Left renal pelvis (tissue), 4 donors: ENCODE results near the gene SYT1. TPM values are rescaled to one million over a fixed set of nuclear protein-coding genes. Genes with fewer than 3 reads are reported as not detected.
"Not testable (repeated sequence)": the region's sequence is repeated elsewhere in the genome, so short reads cannot be mapped to it uniquely, and the experiment has no call there.

Experiments
- DNase-seq, 4 donors: peaks; one replicate each; pipeline ENCODE4 v3.0.0-alpha.2; 2013; ENCODE audit warnings: low read depth in 4 of 4, low spot score in 3 of 4
- polyA plus RNA-seq, 4 donors: library from polyadenylated mRNA; unstranded; fragments of 120-200 nt; gene quantifications; one replicate each; pipeline ENCODE4 v1.2.1, GENCODE V29; 2013; ENCODE audit not compliant: insufficient read length in 4 of 4

SYT1 gene
- polyA plus RNA-seq, 4 donors: 18.1 to 54.2 (median 26.3) TPM

- DNase-seq: no peak
Observed at GRCh38 chr12:79422060-79422812, 557.7 kb downstream of the SYT1 start.

- no peak for DNase-seq
Observed at GRCh38 chr12:79423560-79423959, 559.0 kb downstream of the SYT1 start.

DNA sequence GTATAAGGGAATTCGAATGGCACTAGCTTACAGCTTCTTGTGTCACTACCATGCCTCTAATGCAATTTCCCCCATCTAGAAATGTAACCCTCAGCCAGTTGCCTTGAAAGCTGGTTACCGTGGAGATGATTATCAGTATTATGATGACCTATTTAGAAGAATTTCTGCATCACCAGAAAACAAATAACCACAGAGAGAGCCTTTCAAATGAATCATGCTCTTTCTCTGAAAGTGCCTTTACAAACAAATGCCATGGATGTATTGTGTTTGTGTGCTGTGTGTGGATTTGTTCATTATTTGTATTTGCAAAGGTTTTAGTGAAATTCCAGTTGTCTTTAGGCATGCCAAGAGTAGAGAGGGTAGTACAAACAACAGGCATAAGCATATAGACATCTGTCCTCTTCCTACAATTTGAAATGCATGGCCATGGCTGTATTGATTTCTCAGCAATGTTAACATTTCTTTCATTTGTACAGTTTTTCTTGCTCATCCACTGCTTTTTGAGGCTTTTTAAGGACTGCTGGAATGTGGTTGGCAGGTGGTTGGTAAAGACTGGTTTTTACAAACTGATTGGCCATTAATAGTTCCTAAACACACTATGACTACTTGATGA, 559.6 kb downstream of the SYT1 start:
- DNase-seq: no peak

DNA sequence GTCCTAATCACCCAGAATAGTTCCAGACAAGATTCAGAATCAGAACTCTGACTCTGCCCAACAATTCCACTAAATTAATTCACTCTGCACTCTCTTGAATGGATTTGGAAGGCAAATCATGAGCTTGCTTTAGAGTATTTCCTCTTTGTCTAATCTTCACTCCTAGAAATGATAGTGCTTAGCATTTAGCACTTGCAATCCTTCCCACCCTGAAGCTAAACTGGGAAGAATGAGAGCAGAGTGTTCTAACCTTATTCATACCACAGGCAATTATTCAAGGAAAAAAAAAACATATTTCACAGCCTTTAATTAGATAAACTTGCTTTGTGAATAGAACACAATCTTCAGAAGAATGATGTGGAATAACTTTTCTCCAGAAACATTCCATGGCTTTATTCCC, 561.5 kb downstream of the SYT1 start:
- DNase-seq: no peak

DNA sequence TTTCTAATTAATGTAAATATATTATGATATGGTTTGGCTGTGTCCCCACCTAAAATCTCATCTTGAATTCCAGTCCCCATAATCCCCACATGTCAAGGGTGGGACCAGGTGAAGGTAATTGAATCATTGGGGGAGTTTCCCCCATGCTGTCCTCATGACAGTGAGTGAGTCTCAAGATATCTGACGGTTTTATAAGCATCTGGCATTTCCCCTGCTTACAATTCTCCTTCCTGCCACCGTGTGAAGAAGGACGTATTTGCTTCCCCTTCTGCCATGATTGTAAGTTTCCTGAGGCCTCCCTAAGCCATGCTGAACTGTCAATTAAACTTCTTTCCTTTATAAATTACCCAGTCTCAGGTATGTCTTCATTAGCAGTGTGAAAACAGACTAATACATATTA, 562.2 kb downstream of the SYT1 start:
- DNase-seq: not testable (repeated sequence)

DNA sequence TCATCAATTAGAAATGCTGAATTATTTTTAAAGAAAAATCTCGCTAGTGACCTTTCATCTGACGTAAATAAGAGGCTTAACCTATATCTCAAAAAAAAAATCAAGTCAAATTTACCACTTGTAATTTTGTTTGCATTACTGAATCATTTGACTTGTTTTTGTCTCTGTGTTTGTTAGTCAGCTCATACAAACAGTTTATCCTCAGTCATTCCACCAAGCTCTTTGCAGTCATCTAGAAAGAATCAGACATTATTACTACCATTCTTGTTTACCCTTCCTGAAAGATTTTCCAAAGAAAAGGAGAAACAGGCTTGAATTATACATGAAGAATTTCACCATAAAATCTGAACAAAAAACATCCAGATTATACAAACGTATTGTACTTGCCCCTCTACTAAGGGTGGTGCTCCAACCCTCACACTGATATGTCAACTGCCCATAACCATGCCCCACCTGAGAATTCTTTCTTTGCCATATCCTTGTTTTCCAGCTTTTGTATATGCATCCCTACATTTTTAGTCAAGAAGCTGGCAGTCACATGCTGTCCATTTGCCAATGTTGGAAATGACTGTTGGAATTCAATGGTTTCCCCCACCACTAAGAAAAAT, 569.0 kb downstream of the SYT1 start:
- no peak for DNase-seq

- no peak for DNase-seq
Observed at GRCh38 chr12:79434561-79434960, 570.0 kb downstream of the SYT1 start.

GRCh38 chr12:79435742-79436141, 571.2 kb downstream of the SYT1 start:
- no peak for DNase-seq

DNA sequence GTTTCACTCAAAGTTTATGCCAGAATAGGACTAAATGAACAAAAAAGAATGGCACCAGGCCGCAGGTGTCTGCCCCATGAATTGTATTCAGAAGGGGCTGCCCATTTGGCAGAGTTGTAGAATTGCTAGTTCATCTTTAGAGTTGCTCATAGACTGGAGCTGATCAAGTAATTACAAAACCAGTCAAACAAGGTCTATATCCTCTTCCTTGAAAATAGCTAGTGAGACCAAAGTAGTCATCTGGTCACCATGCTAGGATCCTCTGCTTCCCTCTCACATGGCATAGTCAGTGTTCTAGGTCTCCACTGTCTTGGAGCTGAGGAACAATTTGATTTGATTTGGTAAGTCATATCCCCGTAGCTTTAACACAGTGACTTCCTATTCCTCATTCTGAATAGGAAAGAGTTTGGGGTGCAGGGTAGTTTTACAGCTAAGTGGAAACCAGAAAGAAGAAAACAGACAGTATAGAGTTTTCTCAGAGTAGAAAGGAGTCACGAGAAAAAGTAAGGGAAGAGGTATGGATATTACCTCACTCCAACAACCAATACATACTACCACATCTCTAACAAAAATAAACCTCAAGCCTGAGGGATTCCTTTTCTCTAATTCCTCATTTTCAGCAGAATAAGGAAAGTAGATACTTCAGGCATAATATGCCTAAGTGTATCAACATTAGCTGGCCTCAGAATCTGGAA, 574.1 kb downstream of the SYT1 start:
- DNase-seq: no peak

- no peak for DNase-seq
Observed at GRCh38 chr12:79439175-79439825, 574.7 kb downstream of the SYT1 start.

DNA sequence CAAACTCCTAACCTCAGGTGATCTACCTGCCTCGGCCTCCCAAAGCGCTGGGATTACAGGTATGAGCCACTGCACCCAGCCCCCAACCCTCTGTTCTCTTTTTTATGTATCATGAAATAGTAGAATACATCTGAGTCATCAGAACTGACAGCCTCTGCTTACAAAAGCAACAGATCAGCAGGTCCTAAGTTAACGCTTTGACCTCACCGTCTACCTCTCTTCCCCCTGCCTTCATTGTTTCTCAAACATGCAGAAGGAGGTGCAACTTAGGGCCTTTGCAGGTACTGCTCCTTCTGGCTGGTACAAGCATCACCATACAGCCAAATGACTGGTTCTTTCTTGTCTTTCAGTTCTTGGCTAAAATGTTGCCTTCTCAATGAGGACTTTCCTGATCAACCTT, 577.0 kb downstream of the SYT1 start:
- no peak for DNase-seq

GRCh38 chr12:79442396-79442795, 577.8 kb downstream of the SYT1 start:
- DNase-seq: no peak

DNA sequence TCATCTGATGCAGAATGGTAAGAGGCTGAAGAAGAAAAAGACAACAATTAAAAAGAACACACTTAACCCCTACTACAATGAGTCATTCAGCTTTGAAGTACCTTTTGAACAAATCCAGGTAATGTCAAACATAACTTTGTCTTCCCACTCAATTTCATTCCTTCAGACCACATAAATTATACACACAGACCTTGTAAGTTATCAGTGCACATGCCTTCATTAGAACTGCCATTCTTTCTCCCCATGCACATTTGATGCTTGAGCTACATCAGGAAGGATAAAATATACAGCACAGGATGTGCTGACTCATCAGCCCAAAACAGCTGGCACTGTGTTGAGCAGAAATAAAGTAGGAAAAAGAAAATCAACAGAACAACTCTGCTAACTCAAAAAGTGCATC, 579.5 kb downstream of the SYT1 start:
- no peak for DNase-seq

DNA sequence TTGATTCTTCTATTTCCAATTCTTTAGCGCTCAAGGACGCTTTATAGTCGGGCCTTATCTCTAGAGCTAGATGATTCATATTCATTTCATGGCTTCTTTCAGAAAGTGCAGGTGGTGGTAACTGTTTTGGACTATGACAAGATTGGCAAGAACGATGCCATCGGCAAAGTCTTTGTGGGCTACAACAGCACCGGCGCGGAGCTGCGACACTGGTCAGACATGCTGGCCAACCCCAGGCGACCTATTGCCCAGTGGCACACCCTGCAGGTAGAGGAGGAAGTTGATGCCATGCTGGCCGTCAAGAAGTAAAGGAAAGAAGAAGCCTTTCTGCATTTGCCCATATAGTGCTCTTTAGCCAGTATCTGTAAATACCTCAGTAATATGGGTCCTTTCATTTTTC, 584.2 kb downstream of the SYT1 start:
- no peak for DNase-seq

DNA sequence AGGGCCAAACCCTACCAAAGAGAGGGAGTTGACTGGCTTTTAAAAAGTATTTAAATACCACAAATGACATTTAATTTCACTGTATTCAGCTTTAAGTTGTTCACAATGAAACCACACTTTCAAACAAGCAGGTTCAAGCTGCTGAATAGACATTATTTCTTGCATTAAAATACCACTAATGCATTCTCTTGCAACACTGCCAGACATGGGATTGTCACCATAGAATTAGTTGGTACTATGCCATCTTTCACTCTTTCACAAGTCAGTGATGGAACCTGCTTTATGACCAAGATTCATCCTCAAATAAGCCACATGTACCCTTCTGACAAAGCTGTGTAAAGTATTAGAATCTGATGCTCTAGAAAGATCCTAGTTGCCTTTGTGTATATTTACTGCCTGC, 586.8 kb downstream of the SYT1 start:
- DNase-seq: no peak

DNA sequence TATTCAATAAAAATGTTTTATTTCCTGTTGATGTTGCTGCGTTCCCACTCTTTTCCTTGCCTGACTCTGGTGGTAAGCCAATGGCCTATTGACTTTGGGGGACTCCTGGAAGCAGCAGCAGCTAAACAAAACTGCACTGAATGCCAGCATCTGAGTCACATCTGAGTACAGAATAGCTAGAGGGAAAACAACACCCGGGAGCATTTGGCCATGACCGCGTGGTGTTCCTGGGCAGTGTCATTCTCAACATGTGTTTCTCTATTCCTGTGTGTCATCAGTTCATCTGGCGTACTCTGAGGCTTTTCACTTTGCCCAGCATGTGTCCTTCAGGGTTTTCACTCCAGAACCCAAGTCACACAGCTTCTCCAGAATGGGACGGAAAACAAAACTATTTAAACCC, 587.4 kb downstream of the SYT1 start:
- DNase-seq: no peak

DNA sequence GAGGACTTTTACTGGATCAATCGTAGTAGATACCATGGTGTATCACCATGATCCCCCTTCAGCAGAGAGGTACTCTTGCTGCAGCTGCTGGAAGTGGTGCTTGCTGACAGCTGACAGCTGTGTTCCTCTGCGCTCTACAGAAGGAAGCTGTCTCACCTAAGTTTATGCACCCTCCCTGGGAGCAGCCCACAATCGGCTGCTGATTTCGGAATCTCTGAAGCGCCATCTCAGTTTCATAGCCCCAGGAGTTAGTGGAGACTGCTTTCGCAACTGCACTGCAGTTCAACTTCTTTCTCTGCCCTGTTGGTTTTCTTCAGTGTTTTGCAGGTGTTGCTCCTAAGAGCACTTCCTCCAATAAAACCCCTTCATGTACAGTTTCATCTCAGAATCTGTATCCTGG, 588.3 kb downstream of the SYT1 start:
- no peak for DNase-seq

DNA sequence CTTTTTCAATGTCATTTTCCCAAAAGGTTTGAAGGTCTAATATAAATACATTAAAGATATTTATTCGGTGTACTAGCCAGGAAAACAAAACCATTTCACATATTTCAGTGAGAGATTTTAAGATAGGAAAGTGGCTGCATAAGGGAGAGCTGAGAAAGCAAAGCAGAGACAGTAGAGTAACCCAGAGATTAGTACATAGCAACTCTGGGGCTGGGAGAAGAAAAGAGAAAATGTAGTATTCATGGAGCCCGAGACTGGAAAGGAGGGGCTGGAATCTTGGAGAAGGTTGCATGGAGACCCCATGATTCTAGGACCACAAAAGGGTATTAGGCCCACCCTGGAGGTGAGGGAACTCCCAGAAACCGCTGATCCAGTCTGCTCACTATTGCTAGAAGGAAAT, 589.2 kb downstream of the SYT1 start:
- no peak for DNase-seq

- peak; percentile 45 to 72 (median 52) for DNase-seq
Observed at GRCh38 chr12:79454338-79454843, 589.8 kb downstream of the SYT1 start.

DNA sequence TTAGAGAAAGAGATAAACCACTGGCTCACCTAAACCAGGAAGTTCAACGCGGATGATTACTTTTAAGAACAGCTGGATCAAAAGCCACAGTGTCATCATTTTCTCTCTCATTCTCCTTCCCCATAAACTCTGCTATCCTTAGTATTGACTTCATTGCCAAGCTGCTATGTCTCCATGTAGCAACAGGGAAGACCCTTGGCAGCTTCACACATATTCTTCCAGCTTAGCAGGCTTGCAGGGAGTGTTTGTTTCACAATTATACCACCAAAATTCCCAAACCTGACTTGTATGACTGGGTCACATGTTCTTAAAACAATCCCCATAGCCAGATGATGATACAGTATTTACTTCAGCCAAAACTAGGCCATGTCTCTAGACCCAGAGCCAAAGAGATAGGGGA, 590.7 kb downstream of the SYT1 start:
- no peak for DNase-seq

- no peak for DNase-seq
Observed at GRCh38 chr12:79482323-79482722, 617.7 kb downstream of the SYT1 start.
